GM13977 (cell line): ENCODE data around the gene ADCY1.

ENCODE experiments used
- DNase-seq: peaks from one replicate; pipeline ENCODE4 v3.0.0; 2012; ENCODE audit warnings: low spot score
- in situ Hi-C: fragments of 300-500 bp; cut with MboI; formaldehyde crosslinking; loops from one replicate; pipeline ENCODE4 v1.12.0; 2022; ENCODE audit warnings: low sequenced_read_pairs, low pct_unique_long_range_greater_than_20kb, mixed read lengths, inconsistent platforms; ENCODE audit not compliant: unreplicated experiment
- TF ChIP-seq, protein P1 (sequence below): IDR thresholded peaks from 2 replicates; pipeline ENCODE4 v1.5.1; 2012; ENCODE audit warnings: mild to moderate bottlenecking, control low read depth; ENCODE audit not compliant: insufficient read depth; ENCODE audit errors: extremely low read depth, missing control alignments

Gene ADCY1

DNA sequence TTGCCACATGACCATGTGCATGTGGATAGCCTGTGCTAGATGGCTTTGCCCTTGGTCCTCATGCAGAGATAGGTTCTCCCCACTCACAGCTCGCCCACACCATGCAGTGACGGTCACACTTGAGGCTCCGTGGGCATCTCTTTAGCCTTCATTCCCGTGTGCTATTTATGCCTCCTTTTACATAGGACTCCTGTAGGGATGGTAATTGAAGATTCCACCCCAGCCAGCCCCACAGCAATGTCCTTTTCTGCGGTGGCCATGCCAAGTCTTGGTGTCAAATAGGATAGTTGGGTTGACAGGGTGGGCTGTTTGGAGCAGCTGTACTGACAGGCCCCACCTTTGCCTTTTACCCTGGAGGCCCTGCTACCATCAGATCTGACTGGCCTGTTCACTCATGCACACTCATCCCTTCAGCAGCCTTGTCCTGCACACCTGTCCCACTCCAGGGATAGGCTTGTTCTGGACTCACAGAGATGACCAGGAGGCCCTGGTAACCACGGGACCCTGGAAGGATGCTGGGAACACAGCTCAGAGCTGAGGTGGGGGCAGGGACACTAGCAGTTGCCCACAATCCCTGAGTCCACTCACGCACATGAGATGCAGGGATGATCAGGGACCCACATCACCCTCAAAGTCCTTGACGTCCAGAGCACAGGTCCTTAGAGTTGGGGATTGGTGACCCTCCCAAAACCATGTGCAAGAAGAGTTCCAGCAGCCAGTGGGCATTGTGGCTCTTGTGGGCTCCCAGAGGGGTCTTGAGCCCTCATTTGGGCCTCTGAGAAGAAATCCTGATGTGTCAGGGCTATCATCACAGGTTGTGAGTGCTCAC is 71.2 kb downstream of the ADCY1 start:
- TF ChIP-seq, protein P1, sequence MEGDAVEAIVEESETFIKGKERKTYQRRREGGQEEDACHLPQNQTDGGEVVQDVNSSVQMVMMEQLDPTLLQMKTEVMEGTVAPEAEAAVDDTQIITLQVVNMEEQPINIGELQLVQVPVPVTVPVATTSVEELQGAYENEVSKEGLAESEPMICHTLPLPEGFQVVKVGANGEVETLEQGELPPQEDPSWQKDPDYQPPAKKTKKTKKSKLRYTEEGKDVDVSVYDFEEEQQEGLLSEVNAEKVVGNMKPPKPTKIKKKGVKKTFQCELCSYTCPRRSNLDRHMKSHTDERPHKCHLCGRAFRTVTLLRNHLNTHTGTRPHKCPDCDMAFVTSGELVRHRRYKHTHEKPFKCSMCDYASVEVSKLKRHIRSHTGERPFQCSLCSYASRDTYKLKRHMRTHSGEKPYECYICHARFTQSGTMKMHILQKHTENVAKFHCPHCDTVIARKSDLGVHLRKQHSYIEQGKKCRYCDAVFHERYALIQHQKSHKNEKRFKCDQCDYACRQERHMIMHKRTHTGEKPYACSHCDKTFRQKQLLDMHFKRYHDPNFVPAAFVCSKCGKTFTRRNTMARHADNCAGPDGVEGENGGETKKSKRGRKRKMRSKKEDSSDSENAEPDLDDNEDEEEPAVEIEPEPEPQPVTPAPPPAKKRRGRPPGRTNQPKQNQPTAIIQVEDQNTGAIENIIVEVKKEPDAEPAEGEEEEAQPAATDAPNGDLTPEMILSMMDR: no peak
- in situ Hi-C loops: no loop called here

DNA sequence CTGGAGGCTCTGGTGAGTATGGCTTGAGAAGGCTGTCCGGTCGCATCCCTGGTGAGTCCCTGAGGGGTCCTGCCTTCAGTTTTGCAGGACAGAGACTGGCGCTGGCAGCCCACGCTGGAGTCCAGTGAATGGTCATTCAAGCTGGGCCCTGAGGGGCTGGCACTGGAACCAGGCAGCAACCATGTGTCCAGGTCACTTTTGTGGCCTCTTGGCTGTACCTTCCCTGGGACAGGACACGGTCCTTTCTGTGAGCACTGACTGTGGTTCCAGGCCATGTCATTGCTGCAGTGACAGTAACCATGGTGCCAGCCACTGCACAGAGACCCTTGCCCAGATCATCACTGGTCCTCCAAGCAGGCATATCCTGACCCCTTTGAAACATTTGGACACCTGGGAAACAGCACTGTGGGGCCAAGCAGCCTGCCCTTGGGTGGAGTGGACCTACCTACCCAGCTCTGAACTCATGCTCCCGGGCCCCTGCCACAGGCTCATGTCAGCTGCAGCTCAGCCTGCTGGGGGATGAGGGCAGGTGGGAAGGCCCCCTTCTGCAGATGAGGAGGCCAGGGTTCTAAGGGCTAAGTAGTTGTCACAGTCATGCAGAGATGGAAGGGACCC is 72.1 kb downstream of the ADCY1 start:
- TF ChIP-seq, protein P1: no peak
- in situ Hi-C loops: no loop called here
- no peak for DNase-seq

More for the DNA sequence above, 71.2 kb downstream of the ADCY1 start:
- DNase-seq: no peak

DNA sequence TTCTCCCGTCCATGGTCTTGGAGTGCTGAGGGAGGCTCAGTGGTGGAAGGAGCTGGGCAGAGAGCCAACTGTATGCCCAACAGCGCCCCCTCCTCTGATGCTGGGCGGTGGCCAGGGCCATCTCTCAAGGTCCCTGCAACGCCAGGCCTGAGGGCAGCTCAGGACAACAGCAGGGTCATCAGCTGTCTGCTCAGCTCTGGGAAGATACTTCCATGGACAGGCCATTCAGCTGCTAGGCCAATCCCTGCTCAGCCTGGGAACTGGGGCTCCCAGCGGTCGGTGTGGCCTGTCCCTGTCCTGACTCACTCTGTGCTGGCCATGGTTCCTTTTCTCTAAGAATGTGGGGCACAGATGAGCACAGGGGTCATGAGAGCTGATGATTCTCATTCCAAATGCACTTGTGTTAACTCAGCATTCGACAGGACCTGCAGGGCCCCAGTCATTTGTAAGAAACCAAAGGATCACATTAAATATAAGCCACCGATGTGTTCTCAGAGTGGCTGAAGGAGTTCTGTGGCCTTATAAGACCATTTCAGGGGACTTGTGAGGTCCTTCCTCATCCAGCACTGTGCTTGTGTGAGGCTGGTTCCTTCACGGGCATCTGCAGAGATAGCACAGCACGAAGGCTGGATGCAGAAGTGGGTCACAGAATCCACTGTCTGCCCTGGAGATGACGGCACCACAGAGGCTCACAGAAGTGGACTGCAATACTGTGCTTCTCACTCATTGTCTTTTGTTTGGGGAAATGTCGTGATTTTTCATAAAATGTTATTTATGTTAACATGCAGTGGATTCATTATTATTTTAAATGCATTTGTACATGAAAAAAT is 73.0 kb downstream of the ADCY1 start:
- in situ Hi-C loops: no loop called here
- TF ChIP-seq, protein P1: no peak
- DNase-seq: no peak

- TF ChIP-seq, protein P1: no peak
- in situ Hi-C loops: no loop called here
- no peak for DNase-seq
Observed at GRCh38 chr7:45647967-45648670, 74.0 kb downstream of the ADCY1 start.

DNA sequence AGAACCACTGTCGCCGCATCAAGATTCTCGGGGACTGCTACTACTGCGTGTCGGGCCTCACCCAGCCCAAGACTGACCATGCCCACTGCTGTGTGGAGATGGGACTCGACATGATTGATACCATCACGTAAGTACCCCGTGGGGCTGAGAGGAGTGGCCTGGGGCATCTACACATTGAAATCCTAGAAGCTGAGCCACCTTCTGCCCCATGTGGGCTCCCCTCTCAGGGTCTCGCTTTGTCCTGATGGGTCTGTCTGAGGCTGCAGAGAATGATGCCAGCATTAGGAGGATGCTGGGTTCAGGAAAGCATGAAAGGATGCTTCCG is 74.5 kb downstream of the ADCY1 start:
- in situ Hi-C loops: no loop called here
- TF ChIP-seq, protein P1: no peak
- DNase-seq: no peak

GRCh38 chr7:45649560-45650346 is 75.6 kb downstream of the ADCY1 start:
- TF ChIP-seq, protein P1: no peak
- in situ Hi-C loops: loop anchor here (25.0 kb wide), 1 partner anchor 213 kb away; the partner anchor contains the start of gene CCDC201
- DNase-seq: no peak
